ENCODE measurements around the gene CENPS.
"Not testable (repeated sequence)": the region's sequence is repeated elsewhere in the genome, so short reads cannot be mapped to it uniquely, and the experiment has no call there.

The CENPS gene

DNA sequence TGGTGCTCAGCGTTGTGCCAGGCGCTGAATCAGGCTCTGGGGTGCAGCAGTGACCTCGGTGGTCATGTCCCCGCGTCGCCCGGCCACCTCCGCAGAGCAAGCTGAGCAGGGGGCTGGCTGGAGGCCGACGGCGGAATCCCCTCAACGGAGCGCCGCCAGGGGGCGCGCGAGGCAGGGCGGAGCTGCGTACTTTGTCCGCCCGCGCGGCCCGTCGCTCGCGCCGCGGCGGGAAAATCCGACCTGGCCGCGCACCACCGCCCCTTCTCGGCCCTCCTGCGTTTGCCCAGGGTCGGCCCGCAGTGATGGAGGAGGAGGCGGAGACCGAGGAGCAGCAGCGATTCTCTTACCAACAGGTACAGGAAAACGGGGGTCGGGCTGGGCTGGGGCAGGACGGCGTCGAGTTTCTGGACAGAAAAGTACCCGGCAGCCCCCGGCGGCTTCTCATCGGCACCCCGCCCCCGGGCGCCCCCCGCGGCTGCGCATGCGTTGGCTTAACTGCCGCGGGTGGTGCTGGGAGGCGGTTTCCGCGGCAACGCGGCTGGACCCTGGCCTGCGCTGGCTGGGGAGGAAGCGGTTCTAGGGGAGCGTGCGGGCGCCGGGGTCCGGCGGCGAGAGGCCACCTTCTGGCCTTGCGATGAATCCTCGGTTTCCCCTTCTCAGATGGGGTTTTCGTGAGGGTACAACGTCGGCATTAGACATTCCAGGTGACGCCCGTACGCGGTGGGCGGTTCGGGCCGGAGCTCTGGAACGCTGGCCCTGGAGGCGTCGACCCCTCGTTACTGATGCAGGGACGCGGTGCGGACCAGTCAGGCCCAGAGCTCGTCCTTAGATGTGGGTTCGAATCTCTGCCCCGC is at the start of gene CENPS:
Gene CENPS, plus strand, starts transcription at position 218 of the 854 bp plus-strand sequence. Its CDS starts 85 bp downstream, at position 303.
- peak; percentile 100 for DNase-seq (ENCODE audit: low spot score)

GRCh38 chr1:10380594-10381275 is 49.5 kb upstream of the CENPS start:
- DNase-seq (ENCODE audit: low spot score) = peak; percentile 87

DNA sequence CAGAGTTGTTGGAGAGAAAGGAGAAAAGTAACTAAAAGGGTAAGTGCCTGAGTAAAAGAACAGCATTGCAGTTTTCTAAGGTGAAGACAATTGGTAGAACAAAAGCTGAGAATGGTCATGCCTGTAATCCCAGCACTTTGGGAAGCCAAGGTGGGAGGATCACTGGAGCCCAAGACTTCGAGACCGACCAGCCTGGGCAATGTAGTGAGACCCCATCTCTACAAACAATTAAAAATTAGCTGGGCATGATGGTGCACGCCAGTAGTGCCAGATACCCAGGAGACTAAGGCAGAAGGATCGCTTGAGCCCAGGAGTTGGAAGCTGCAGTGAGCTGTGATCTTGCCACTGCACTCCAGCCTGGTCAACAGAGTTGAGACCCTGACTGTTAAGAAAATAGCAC is 46.6 kb upstream of the CENPS start:
- DNase-seq (ENCODE audit: low spot score) = no peak

DNA sequence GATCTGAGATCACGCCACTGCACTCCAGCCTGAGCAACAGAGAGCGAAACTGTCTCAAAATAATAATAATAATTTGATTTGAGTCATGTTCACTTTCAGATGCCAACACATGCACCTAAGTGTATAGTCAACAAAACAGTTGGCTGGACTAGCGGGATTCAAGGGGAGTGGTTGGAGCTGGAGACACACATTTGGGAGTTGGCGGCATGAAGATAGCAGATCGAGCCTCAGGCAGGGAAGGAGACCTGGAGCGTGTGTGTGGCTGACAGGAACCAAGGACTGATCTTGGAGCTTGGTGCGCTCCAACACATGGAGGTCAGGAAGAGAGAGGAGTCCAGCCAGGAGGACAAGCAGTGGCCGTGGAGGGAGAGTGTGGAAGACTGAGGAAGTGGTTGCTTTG is 46.0 kb upstream of the CENPS start:
- DNase-seq (ENCODE audit: low spot score) = no peak

DNA sequence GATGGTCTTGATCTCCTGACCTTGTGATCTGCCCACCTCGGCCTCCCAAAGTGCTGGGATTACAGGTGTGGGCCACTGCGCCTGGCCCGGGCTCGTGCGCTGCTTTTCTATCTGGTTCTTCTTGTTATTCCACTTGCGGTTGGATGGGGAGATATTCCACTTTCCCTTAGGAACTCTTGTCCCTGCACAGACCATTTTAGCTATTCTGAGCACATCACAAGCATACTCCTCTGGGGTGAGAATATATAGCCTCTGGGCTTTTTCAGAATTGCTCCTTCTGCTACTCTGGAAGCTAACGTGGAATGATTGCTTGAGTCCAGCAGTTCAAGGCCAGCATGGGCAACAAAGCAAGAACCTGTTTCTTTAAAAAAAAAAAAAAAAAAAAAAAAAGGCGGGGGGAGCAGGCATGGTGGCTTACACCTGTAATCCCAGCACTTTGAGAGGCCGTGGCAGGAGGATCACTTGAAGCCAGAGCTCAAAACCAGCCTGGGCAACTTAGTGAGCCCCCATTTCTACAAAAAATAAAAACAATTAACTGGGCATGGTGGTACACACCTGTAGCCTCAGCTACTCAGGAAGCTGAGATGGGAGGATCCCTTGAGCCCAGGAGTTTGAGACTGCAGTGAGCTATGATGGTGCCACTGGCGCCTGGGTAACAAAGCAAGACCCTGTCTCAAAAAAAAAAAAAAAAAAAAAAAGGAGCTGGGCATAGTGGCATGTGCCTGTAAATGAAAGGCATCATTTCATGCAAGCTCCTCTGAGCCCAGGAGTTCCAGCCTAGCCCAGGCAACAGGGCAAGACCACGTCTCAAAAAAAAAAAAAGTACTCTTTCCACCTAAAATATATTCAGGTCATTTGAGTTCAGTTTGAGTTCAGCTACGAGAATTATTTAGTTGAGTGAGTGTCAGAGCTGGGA is 43.2 kb upstream of the CENPS start:
- DNase-seq (ENCODE audit: low spot score) = no peak

- DNase-seq (ENCODE audit: low spot score) = peak; percentile 46
These were observed 42.4 kb upstream of the CENPS start for GRCh38 chr1:10387677-10388386.

GRCh38 chr1:10388387-10388715 is 41.9 kb upstream of the CENPS start:
- DNase-seq (ENCODE audit: low spot score) = no peak

- DNase-seq (ENCODE audit: low spot score) = no peak
These were observed 40.8 kb upstream of the CENPS start for GRCh38 chr1:10389271-10389973.

GRCh38 chr1:10396870-10397269 is 33.4 kb upstream of the CENPS start:
- no peak for DNase-seq (ENCODE audit: low spot score)

GRCh38 chr1:10398278-10398733 is 31.9 kb upstream of the CENPS start:
- no peak for DNase-seq (ENCODE audit: low spot score)

DNA sequence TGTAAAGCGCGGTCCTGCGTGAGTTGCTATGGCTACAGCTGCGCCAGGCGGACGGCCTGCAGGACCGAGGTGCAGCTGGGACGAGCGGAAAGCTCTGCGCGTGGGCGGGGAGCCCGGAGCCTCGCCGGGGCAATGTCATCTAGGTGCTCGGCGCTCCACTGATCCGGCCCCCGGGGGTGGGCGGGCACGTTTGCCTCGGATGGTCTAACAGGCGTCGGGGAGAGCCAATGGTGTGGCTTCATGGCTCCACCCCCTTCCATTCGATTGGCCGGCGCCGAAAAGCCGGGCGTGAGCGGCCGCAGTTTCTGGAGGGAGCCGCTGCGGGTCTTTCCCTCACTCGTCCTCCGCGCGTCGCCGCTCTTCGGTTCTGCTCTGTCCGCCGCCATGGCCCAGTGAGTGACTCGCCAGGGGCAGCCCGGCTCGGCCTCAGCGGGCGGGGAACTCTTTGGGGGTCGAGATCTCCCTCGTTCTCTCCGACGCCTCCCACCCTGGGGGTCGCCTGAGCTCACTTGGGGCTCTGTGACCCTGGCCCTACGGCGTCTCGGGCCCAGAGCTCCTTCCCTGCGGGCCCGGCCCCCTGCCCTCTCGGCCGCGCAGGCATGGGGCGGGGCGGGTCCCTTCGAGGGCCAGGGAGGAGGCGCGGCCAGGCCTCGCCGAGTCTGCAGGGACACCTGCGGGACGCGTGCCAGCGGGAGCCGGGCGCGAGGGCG is 31.3 kb upstream of the CENPS start, which contains the start of gene PGD:
Gene PGD, plus strand, starts transcription at position 331 of the 710 bp plus-strand sequence. Its CDS starts 54 bp downstream, at position 385.
- peak; percentile 99 for DNase-seq (ENCODE audit: low spot score)

DNA sequence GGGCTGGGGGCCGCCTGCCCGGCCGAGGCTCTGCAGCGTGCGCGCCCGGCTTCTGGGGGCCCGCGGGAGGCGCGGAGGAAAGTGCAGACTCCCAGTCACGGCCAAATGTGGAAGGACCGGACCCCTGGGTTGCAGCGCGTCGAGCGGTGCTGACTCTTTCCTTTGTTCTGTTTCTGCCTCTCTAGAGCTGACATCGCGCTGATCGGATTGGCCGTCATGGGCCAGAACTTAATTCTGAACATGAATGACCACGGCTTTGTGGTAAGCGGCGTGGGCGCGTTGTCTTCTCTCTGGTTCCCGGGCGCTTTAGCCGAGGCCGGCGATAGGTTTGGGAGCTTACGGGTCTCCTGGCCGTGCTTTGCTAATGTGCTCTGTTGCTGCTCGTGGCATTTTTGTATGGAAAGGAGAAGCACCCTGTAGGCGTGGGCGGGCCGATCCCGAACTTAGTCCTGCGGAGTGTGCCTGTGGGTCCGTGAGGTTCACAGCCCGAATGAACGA is 30.7 kb upstream of the CENPS start:
- peak; percentile 31 for DNase-seq (ENCODE audit: low spot score)

- DNase-seq (ENCODE audit: low spot score) = no peak
These were observed 30.2 kb upstream of the CENPS start for GRCh38 chr1:10400013-10400412.

DNA sequence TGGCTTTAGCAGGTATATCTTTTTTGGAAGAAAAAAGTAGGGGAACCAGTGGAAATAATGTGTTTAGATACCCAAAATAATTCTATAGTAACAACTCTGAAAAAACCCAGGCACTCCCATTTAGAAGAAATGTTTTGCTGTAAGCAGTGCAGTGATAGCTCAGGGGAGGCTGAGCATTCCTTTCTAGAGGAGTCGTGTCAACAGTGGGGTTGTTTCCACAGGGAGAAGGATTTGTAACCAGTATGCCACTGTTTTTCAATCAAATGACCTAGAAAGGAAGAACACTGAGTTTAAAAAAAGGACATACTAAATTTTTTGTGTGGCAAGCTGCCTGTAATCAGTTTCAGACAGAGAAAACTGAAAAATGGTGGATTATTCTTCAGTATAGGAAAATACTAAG is 29.0 kb upstream of the CENPS start:
- peak; percentile 49 for DNase-seq (ENCODE audit: low spot score)

DNA sequence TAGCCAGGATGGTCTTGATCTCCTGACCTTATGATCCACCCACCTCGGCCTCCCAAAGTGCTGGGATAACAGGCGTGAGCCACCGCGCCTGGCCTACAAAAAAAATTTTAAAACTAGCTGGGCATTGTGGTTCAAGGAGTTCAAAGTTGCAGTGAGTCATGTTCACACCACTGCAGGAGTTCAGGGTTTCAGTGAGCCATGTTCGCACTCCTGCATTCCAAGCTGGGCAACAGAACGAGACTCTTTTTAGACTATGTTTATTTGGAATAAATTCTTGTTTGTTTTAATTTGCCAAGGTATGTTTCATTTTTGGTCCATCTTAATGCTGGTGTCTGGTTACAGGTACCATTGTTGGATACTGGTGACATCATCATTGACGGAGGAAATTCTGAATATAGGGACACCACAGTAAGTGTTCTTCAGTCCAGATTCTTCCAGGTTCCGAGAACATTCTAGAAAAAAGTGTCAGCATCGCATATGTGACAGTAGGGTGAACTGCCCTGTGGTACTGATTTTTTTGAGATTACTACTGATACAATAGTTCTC is 27.4 kb upstream of the CENPS start:
- no peak for DNase-seq (ENCODE audit: low spot score)

- DNase-seq (ENCODE audit: low spot score) = no peak
These were observed 23.0 kb upstream of the CENPS start for GRCh38 chr1:10407201-10407600.

- peak; percentile 55 for DNase-seq (ENCODE audit: low spot score)
These were observed 14.9 kb upstream of the CENPS start for GRCh38 chr1:10415211-10415930.

DNA sequence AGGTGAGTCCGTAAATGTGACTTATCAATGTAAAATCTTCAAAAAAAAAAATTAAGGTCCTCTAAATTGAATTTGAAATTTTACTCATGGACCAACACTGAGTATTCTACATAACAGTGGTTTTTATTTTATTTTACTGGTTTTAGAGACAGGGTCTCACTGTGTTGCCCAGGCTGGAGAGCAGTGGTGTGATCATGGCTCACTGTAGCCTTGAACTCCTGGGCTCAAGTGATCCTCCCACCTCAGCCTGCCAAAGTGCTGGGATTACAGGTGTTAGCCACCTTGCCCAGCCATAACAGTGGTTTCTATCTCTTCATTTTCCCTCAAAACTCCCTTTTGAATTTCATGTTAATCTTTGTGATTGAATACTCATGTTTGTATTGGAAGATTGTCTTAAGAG is 14.3 kb upstream of the CENPS start:
- not testable (repeated sequence) for DNase-seq (ENCODE audit: low spot score)

- not testable (repeated sequence) for DNase-seq (ENCODE audit: low spot score)
These were observed 11.5 kb upstream of the CENPS start for GRCh38 chr1:10418741-10419140.

Data from AG08396 (cell line).